GM12878 (cell line): ENCODE data around the gene CCDC88C. TPM values are rescaled to one million over a fixed set of nuclear protein-coding genes. Genes with fewer than 3 reads are reported as not detected.
A peak's percentile ranks its signal among the peaks of the same experiment; 100 is the strongest.

Experiments used
- ATAC-seq: fragments of 200-7000 bp; cut with Tn5 transposase; 3 replicates; pipeline ENCODE4 v1.9.1; 2020; ENCODE audit warnings: mild to moderate bottlenecking, moderate library complexity
- BruUV-seq: library from RNA; stranded (reverse); fragments of 400-500 nt; replicated peaks from 2 replicates; lab custom pipeline; 2021; lab: Mats Ljungman, UMichigan
- CTCF ChIA-PET: fragments of 300-600 bp; sonication (Branson Sonifier 250); formaldehyde crosslinking; extraction: SDS; loops from one replicate; lab custom pipeline; 2021; ENCODE audit warnings: inconsistent platforms; lab: Yijun Ruan, JAX
- POLR2A ChIA-PET: fragments of 350-600 bp; formaldehyde crosslinking; extraction: SDS; loops from one replicate; lab custom pipeline; 2021; ENCODE audit warnings: inconsistent platforms; lab: Charles Lee
- RAD21 ChIA-PET: fragments of 300-600 bp; sonication (Branson Sonifier 250); formaldehyde crosslinking; loops from one replicate; lab custom pipeline; 2023; ENCODE audit warnings: antibody characterized with exemption; ENCODE audit not compliant: unreplicated experiment; lab: Charles Lee
- SMC1A ChIA-PET: fragments of 300-600 bp; sonication (Branson Sonifier 250); formaldehyde crosslinking; loops from one replicate; lab custom pipeline; 2023; ENCODE audit not compliant: unreplicated experiment, uncharacterized antibody; lab: Charles Lee
- DNase-seq: peaks from one replicate; pipeline ENCODE4 v3.0.0-alpha.2; 2011; ENCODE audit warnings: low read depth, low spot score
- FAIRE-seq: peaks from 3 replicates; lab custom pipeline; 2011; peaks lifted over from hg19 to GRCh38; lab: Jason Lieb, UNC
- H2AFZ ChIP-seq: 2 replicates; pipeline ENCODE4 v1.6.0; 2011; ENCODE audit warnings: low read depth, low read length, control low read depth; ENCODE audit not compliant: control insufficient read depth
- H3K27ac ChIP-seq: 2 replicates; pipeline ENCODE4 v1.5.1; 2011; ENCODE audit warnings: control low read depth; ENCODE audit not compliant: control insufficient read depth, insufficient read depth
- H3K27me3 ChIP-seq, 2 experiments: replicated peaks in 1 of 2; 2 replicates each; pipeline versions ENCODE4 v1.6.0 to v1.6.1; 2011; ENCODE audit warnings: low read length in 1 of 2; ENCODE audit not compliant: control insufficient read depth in 2 of 2, insufficient read depth in 2 of 2
- H3K36me3 ChIP-seq, 2 experiments: 2 replicates each; pipeline ENCODE4 v1.5.1; 2011; ENCODE audit warnings: low read length in 1 of 2; ENCODE audit not compliant: control insufficient read depth in 2 of 2, insufficient read depth in 2 of 2
- H3K4me1 ChIP-seq: 2 replicates; pipeline ENCODE4 v1.6.1; 2011; ENCODE audit warnings: mild to moderate bottlenecking, low read length, moderate library complexity, mixed read lengths; ENCODE audit not compliant: control insufficient read depth, insufficient read depth
- H3K4me2 ChIP-seq: 2 replicates; pipeline ENCODE4 v1.6.0; 2011; ENCODE audit warnings: control low read depth; ENCODE audit not compliant: control insufficient read depth, insufficient read depth
- H3K4me3 ChIP-seq: fragments of 200-600 bp; sonication (generic); 2 replicates; pipeline ENCODE4 v1.5.1; 2016
- H3K79me2 ChIP-seq: 2 replicates; pipeline ENCODE4 v1.6.0; 2011; ENCODE audit warnings: low read length; ENCODE audit not compliant: control insufficient read depth, insufficient read depth
- H3K9ac ChIP-seq: 2 replicates; pipeline ENCODE4 v1.8.0; 2011; ENCODE audit warnings: low read length, control low read depth, mixed read lengths; ENCODE audit not compliant: control insufficient read depth, insufficient read depth
- H3K9me3 ChIP-seq: replicated peaks from 3 replicates; pipeline ENCODE4 v1.5.1; 2011; ENCODE audit warnings: mild to moderate bottlenecking, low read length; ENCODE audit not compliant: control insufficient read depth, insufficient read depth
- H4K20me1 ChIP-seq: 2 replicates; pipeline ENCODE4 v1.6.0; 2011; ENCODE audit not compliant: control insufficient read depth, insufficient read depth
- CHD4 ChIP-seq: fragments of 200-600 bp; sonication (generic); IDR thresholded peaks from 2 replicates; pipeline ENCODE4 v1.6.1; 2016; ENCODE audit warnings: mild to moderate bottlenecking
- ESRRA ChIP-seq: IDR thresholded peaks from 2 replicates; pipeline ENCODE4 v1.6.1; 2012; ENCODE audit warnings: mild to moderate bottlenecking, low read length, improper control_type of control experiment
- GATAD2B ChIP-seq: fragments of 450-650 bp; conservative IDR thresholded peaks from 2 replicates; pipeline ENCODE4 v1.6.1; 2017; ENCODE audit warnings: low read depth, mild to moderate bottlenecking, moderate library complexity
- JUND ChIP-seq: IDR thresholded peaks from 2 replicates; pipeline ENCODE4 v1.6.1; 2012; ENCODE audit warnings: low read depth, mild to moderate bottlenecking, low read length, improper control_type of control experiment, moderate library complexity
- LARP7 ChIP-seq: fragments of 450-650 bp; IDR thresholded peaks from 2 replicates; pipeline ENCODE4 v1.6.1; 2017; ENCODE audit warnings: mild to moderate bottlenecking
- POLR2A ChIP-seq: IDR thresholded peaks from 2 replicates; pipeline ENCODE4 v1.6.1; 2011; ENCODE audit warnings: low read depth, mild to moderate bottlenecking, low read length
- RAD21 ChIP-seq: IDR thresholded peaks from 2 replicates; pipeline ENCODE4 v1.6.1; 2011; ENCODE audit warnings: mild to moderate bottlenecking, low read depth, low read length, moderate library complexity; ENCODE audit not compliant: insufficient read depth
- SMAD1 ChIP-seq: fragments of 450-650 bp; IDR thresholded peaks from 2 replicates; pipeline ENCODE4 v1.6.1; 2018; ENCODE audit warnings: mild to moderate bottlenecking, low read depth; ENCODE audit not compliant: partially characterized antibody
- WGBS: methylation state at CpG from one replicate; pipeline ENCODE4 v1.1.6; 2016; ENCODE audit warnings: low lambda C conversion rate; ENCODE audit not compliant: insufficient replicate concordance, insufficient coverage; ENCODE audit errors: missing lambda C conversion rate; 5-methylcytosine and 5-hydroxymethylcytosine counted together
- in situ Hi-C: fragments of 300-500 bp; cut with MboI; formaldehyde crosslinking; loops from 9 replicates; pipeline ENCODE4 v1.14.3; 2018; ENCODE audit warnings: mixed read lengths
- intact Hi-C: fragments of 100-400 bp; cut with micrococcal nuclease; formaldehyde crosslinking; loops from one replicate; pipeline ENCODE4 v1.14.2; 2022; ENCODE audit not compliant: unreplicated experiment
- polyA plus RNA-seq, 11 experiments: library from polyadenylated mRNA; depleted of rRNA in 4 of 11; unstranded in 6 of 11; stranded (reverse) in 5 of 11; fragments of >200 nt; fragmentation: Nextera tagmentation in 4 of 11; fragmentation: Illumina TruSeq in 1 of 11; extraction: Ambion mirVana in 4 of 11; extraction: Trizol in 1 of 11; gene quantifications; 1 replicate in 1 of 11; 2 replicates in 10 of 11; pipeline versions ENCODE4 v1.2.1 to v1.2.3, GENCODE V29; 2011 to 2016; ENCODE audit warnings: inconsistent platforms in 2 of 11, missing spikeins in 2 of 11, low read depth in 1 of 11
- total RNA-seq, 4 experiments: library from RNA; depleted of rRNA in 3 of 4; stranded (reverse); fragments of >200 nt in 3 of 4; fragmentation: Illumina TruSeq in 1 of 4; extraction: Trizol in 1 of 4; gene quantifications; 2 replicates each; pipeline versions ENCODE4 v1.2.1 to v1.2.3, GENCODE V29; 2013 to 2021
- TF ChIP-seq, protein P1 (sequence below): fragments of 450-650 bp; formaldehyde crosslinking; IDR thresholded peaks from 2 replicates; pipeline ENCODE4 v1.4.0; 2022; ENCODE audit warnings: mild to moderate bottlenecking, moderate library complexity

Gene CCDC88C
- total and polyA plus RNA-seq, 10 of the 15 experiments (the other 5 are each of a cell fraction or from before 2014, with no cell fraction given) = 4.0 to 79.6 (median 36.6) TPM

DNA sequence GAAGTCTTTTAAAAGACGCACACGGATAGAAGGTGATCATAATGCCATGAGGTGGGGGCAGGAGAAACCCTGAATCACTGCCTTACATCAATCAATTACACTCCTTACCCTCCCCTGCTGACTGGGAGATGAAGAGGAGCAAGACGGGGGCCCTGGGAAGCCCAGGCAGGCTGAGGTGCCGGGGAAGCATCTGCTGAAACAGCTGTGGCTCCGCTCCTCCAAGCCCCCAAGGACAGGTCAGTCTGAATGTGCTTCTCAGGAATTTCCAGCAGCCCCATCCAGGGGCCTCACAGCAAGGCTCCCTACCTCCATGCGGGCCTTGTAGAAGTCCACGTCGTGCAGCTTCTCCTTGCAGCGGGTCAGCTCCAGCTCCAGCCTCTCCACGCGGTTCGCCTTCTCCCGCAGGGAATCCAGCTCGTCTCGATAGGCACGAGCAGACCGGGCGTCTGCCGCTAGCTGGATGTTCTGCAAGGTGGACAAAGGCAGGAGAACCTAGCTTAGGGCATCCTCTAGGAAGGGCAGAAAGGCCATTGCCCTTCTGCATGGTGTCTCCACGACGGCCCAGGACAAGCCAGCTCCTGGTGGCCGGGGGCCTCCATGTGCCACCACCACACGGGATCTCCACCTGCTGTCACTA, 79.8 kb downstream of the CCDC88C start:
- WGBS = 97% methylated on average over 23 of the region's 23 CpGs
- ChIA-PET CTCF (interaction anchor here (0.8 kb wide), 1 partner anchor 14 kb away, joined by 4 read pairs; no protein-coding TSS in a partner anchor), RAD21 (no interaction called here), SMC1A (interaction anchor here (0.7 to 2.2 kb wide), 3 partner anchors 8 to 77 kb away, joined by 3 to 11 read pairs (median 3); no protein-coding TSS in a partner anchor), POLR2A (interaction anchor here (0.6 to 0.9 kb wide), 2 partner anchors 12 to 23 kb away, joined by 3 to 4 read pairs; no protein-coding TSS in a partner anchor)
- Histone ChIP-seq H3K36me3 (peaks cover 48 to 63% of the 10 kb centered on the region in 2 experiments), H3K9ac (no peak overlapping the region), H3K4me1 (peaks cover 21% of the 10 kb centered on the region), H3K27me3 (no peaks in the 10 kb centered on the region), H2AFZ (no peak overlapping the region), H3K79me2 (peaks cover 5% of the 10 kb centered on the region), H4K20me1 (no peaks in the 10 kb centered on the region), H3K27ac (no peak overlapping the region), H3K9me3 (no peaks in the 10 kb centered on the region), H3K4me3 (no peak overlapping the region), H3K4me2 (no peak overlapping the region)
- ATAC-seq = no peak
- intact Hi-C loops (no loop called here), in situ Hi-C loops (no loop called here)
- BruUV-seq = no TSS peak
- no peak for FAIRE-seq
- no peak for TF ChIP-seq JUND
- no peak for TF ChIP-seq ESRRA
- no peak for TF ChIP-seq RAD21
- TF ChIP-seq GATAD2B = no peak
- TF ChIP-seq LARP7 = no peak
- no peak for TF ChIP-seq SMAD1
- no peak for TF ChIP-seq CHD4
- DNase-seq = no peak

DNA sequence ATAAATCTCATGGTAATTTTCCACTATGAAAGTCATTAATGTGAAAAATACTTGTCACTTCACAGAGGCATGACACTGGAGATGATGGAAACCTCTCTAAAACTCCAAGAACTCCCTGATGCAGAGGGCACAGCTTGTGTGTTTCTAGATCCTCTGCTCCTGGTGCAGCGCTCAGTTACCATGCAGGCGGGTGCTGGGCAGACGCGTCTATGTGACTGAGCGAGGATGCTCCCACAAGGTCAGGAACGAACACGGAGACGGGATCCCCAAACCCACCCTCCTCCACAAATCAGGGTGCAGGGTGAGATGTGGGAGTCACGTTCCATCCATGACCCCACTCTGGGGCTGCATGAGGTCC, 81.5 kb downstream of the CCDC88C start:
- TF ChIP-seq, protein P1, sequence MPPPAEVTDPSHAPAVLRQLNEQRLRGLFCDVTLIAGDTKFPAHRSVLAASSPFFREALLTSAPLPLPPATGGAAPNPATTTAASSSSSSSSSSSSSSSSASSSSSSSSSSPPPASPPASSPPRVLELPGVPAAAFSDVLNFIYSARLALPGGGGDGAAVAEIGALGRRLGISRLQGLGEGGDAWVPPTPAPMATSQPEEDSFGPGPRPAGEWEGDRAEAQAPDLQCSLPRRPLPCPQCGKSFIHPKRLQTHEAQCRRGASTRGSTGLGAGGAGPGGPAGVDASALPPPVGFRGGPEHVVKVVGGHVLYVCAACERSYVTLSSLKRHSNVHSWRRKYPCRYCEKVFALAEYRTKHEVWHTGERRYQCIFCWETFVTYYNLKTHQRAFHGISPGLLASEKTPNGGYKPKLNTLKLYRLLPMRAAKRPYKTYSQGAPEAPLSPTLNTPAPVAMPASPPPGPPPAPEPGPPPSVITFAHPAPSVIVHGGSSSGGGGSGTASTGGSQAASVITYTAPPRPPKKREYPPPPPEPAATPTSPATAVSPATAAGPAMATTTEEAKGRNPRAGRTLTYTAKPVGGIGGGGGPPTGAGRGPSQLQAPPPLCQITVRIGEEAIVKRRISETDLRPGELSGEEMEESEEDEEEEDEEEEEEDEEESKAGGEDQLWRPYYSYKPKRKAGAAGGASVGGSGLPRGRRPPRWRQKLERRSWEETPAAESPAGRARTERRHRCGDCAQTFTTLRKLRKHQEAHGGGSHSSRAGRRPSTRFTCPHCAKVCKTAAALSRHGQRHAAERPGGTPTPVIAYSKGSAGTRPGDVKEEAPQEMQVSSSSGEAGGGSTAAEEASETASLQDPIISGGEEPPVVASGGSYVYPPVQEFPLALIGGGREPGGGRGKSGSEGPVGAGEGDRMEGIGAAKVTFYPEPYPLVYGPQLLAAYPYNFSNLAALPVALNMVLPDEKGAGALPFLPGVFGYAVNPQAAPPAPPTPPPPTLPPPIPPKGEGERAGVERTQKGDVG (CRISPR knock-in tag) = no peak
- peak; percentile 20; the same call in 1 of the 2 replicates for TF ChIP-seq POLR2A
- TF ChIP-seq, all 136 proteins: peak for 1
- no peak overlapping the region for H3K9ac ChIP-seq
- SMC1A ChIA-PET = interaction anchor here (1.4 to 2.2 kb wide), 3 partner anchors 10 to 75 kb away, joined by 3 to 11 read pairs (median 3); no protein-coding TSS in a partner anchor
- CTCF ChIA-PET = interaction anchor here (1.1 to 2.1 kb wide), 2 partner anchors 12 to 13 kb away, joined by 3 to 7 read pairs; no protein-coding TSS in a partner anchor
- H3K4me1 ChIP-seq = peaks cover 39% of the 10 kb centered on the region
- in situ Hi-C loops = no loop called here
- no peak overlapping the region for H3K4me3 ChIP-seq
- H3K36me3 ChIP-seq = peaks cover 47 to 56% of the 10 kb centered on the region in 2 experiments
- H3K27ac ChIP-seq = no peak overlapping the region
- intact Hi-C loops = no loop called here
- H3K79me2 ChIP-seq = peaks cover 15% of the 10 kb centered on the region
- FAIRE-seq = no peak
- no peak overlapping the region for H2AFZ ChIP-seq
- H3K4me2 ChIP-seq = no peak overlapping the region
- no peak for DNase-seq
- no peak for ATAC-seq
- H4K20me1 ChIP-seq = no peaks in the 10 kb centered on the region
- H3K27me3 ChIP-seq = no peaks in the 10 kb centered on the region
- no peaks in the 10 kb centered on the region for H3K9me3 ChIP-seq
- BruUV-seq = no TSS peak
- POLR2A ChIA-PET = no interaction called here
- 100% methylated on average over 9 of the region's 9 CpGs for WGBS
- RAD21 ChIA-PET = interaction anchor here (0.7 to 1.6 kb wide), 2 partner anchors 12 to 449 kb away, joined by 3 to 5 read pairs; no protein-coding TSS in a partner anchor
